Osteoblast (primary cell): ENCODE results near the gene CFAP54. TPM values are rescaled to one million over a fixed set of nuclear protein-coding genes. Genes with fewer than 3 reads are reported as not detected.

Source experiments
- DNase-seq: peaks from one replicate; pipeline ENCODE4 v3.0.0; 2011; ENCODE audit warnings: low spot score, mixed read lengths; ENCODE audit not compliant: insufficient read length; ENCODE audit errors: missing footprints
- H2AFZ ChIP-seq: 2 replicates; pipeline ENCODE4 v1.6.0; 2011; ENCODE audit warnings: mild to moderate bottlenecking, low read length
- H3K27ac ChIP-seq: 2 replicates; pipeline ENCODE4 v1.5.1; 2011; ENCODE audit warnings: mild to moderate bottlenecking, low read depth, low read length, moderate library complexity
- H3K27me3 ChIP-seq: 2 replicates; pipeline ENCODE4 v1.6.0; 2012; ENCODE audit warnings: mild to moderate bottlenecking, control low read depth, inconsistent platforms, low read length, moderate library complexity; ENCODE audit not compliant: insufficient read depth
- H3K36me3 ChIP-seq: 2 replicates; pipeline ENCODE4 v1.5.1; 2011; ENCODE audit warnings: mild to moderate bottlenecking, low read length, control low read depth, moderate library complexity; ENCODE audit not compliant: insufficient read depth
- H3K4me1 ChIP-seq: 2 replicates; pipeline ENCODE4 v1.5.1; 2011; ENCODE audit warnings: mild to moderate bottlenecking, low read length, control low read depth, moderate library complexity; ENCODE audit not compliant: insufficient read depth
- H3K4me2 ChIP-seq: 2 replicates; pipeline ENCODE4 v1.6.0; 2011; ENCODE audit warnings: mild to moderate bottlenecking, low read length; ENCODE audit not compliant: insufficient read depth
- H3K4me3 ChIP-seq: fragments of 200-600 bp; sonication (generic); 3 replicates; pipeline ENCODE4 v1.5.1; 2012; ENCODE audit warnings: mild to moderate bottlenecking, low read length, inconsistent platforms; ENCODE audit not compliant: insufficient read depth
- H3K79me2 ChIP-seq: 2 replicates; pipeline ENCODE4 v1.6.0; 2012; ENCODE audit warnings: mild to moderate bottlenecking, low read length, control low read depth, inconsistent platforms; ENCODE audit not compliant: insufficient read depth
- H3K9me3 ChIP-seq: 2 replicates; pipeline ENCODE4 v1.5.1; 2011; ENCODE audit warnings: low read depth, low read length, control low read depth
- H4K20me1 ChIP-seq: 2 replicates; pipeline ENCODE4 v1.6.0; 2012; ENCODE audit warnings: mild to moderate bottlenecking, low read length, control low read depth; ENCODE audit not compliant: insufficient read depth
- total RNA-seq: library from RNA; depleted of rRNA; stranded (reverse); fragments of >200 nt; gene quantifications from 2 replicates; pipeline ENCODE4 v1.2.3, GENCODE V29; 2012
- TF ChIP-seq, protein P1 (sequence below): IDR thresholded peaks from 2 replicates; pipeline ENCODE4 v1.5.1; 2011; ENCODE audit warnings: mild to moderate bottlenecking, low read depth, low read length, moderate library complexity; ENCODE audit errors: extremely low read depth

The CFAP54 gene
- total RNA-seq, 1 donor = 2.2 TPM

DNA sequence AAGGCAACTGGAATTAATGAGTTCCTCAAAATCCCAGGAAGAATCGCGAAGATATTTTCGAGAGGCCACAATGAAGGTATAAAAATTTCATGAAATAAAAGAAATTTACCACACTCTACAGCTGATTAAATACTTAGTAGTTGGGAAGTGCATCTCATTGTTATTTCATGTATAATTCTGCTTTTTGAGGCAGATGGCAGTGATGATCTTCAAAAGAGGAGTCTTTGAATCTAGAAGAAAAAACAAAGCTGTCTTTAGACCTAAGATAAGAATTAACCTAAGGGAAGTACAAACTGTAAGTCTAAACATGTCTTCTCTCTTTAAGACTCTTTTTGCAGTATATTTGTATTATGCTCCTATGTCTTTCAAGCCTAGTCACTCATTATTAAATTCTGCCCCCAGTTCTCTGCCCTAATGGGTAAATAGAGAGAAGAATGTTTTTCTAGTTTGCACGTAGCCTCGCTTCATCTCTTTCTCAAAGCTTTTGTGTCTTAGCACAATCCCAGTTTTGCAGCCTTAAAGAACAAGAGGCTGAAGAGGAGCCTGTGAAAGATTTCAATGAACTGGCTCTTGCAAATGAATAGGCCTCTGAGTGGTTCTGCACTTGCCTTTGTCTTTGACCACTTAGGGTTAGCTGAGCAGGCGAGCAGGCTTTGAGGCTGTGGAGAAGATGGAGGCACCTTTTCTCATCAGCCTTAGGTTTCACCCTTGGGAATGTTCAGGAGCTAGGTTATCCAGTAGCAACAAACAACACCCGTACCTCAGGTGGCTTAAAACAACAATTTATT lies 32.7 kb downstream of the CFAP54 start:
- H3K4me2 ChIP-seq = no peak overlapping the region
- no peaks in the 10 kb centered on the region for H3K79me2 ChIP-seq
- H3K36me3 ChIP-seq = no peaks in the 10 kb centered on the region
- no peak overlapping the region for H2AFZ ChIP-seq
- H3K9me3 ChIP-seq = no peaks in the 10 kb centered on the region
- no peak for DNase-seq
- H3K4me1 ChIP-seq = no peaks in the 10 kb centered on the region
- H3K27ac ChIP-seq = no peak overlapping the region
- H3K27me3 ChIP-seq = no peaks in the 10 kb centered on the region
- H4K20me1 ChIP-seq = no peaks in the 10 kb centered on the region
- H3K4me3 ChIP-seq = no peak overlapping the region
- TF ChIP-seq, protein P1, sequence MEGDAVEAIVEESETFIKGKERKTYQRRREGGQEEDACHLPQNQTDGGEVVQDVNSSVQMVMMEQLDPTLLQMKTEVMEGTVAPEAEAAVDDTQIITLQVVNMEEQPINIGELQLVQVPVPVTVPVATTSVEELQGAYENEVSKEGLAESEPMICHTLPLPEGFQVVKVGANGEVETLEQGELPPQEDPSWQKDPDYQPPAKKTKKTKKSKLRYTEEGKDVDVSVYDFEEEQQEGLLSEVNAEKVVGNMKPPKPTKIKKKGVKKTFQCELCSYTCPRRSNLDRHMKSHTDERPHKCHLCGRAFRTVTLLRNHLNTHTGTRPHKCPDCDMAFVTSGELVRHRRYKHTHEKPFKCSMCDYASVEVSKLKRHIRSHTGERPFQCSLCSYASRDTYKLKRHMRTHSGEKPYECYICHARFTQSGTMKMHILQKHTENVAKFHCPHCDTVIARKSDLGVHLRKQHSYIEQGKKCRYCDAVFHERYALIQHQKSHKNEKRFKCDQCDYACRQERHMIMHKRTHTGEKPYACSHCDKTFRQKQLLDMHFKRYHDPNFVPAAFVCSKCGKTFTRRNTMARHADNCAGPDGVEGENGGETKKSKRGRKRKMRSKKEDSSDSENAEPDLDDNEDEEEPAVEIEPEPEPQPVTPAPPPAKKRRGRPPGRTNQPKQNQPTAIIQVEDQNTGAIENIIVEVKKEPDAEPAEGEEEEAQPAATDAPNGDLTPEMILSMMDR = no peak

DNA sequence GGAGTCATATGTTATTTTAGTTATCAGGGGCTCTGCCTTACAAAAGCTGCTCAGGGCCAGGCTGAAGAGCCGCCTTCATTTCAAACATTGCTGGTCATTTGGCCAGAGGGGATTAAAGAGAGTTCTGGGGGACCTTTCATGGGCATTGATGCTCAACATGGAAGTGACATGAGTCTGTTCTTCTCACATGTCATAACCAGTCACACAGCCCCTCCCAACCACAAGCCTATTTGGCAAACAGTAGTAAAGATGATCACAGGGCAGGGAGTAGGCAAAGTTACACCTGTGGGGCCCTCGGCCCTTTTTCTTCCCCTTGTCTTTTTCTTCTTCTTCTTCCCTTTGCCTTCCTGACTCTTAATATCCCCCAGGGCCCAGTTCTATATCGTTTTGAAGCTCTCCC lies 33.3 kb downstream of the CFAP54 start:
- Histone ChIP-seq H3K4me2 (no peak overlapping the region), H3K27me3 (no peaks in the 10 kb centered on the region), H3K79me2 (no peaks in the 10 kb centered on the region), H3K9me3 (no peaks in the 10 kb centered on the region), H3K4me1 (no peaks in the 10 kb centered on the region), H2AFZ (no peak overlapping the region), H4K20me1 (no peaks in the 10 kb centered on the region), H3K4me3 (no peak overlapping the region), H3K27ac (no peak overlapping the region), H3K36me3 (no peaks in the 10 kb centered on the region)
- no peak for DNase-seq
- TF ChIP-seq, protein P1 = no peak

DNA sequence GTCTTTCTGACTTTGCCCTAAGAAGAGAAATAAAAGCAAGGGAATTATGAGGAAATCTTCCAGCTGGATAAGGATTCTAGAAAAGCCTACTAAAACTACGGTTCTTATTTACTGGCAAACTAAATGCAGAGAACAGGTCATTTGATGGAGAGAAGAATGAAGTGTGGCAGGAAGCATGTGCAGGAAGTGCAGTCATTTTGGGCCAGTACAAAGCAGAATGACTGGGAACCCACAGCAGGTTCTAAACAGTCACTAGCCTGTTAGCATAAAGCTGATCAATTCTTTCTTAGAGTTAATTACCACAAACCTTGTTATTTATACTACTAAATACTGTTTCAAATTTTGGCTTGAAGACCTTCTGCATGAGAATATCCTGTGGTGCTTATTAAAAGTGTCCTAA lies 36.7 kb downstream of the CFAP54 start:
- Histone ChIP-seq H3K9me3 (no peaks in the 10 kb centered on the region), H3K36me3 (no peaks in the 10 kb centered on the region), H3K27me3 (no peaks in the 10 kb centered on the region), H3K79me2 (no peaks in the 10 kb centered on the region), H2AFZ (no peak overlapping the region), H3K4me3 (no peak overlapping the region), H4K20me1 (no peaks in the 10 kb centered on the region), H3K4me2 (no peak overlapping the region), H3K27ac (no peak overlapping the region), H3K4me1 (no peaks in the 10 kb centered on the region)
- TF ChIP-seq, protein P1 = no peak
- no peak for DNase-seq

DNA sequence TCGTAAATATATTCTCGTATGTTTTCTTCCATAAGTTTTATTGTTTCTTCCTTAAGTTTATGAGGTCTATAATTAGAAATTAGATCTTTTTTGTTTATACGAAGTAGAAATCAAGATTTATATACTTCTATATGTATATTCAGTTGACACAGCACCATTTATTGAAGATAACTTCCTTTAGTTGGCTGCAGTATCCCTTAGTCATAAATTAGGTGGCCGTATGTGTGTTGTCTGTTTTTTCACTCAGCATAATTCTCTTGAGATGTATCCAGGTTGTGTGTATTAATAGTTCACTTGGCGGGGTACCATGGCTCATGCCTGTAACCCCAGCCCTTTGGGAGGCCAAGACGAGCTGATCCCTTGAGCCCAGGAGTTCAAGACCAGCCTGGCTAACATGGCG lies 40.5 kb downstream of the CFAP54 start:
- Histone ChIP-seq H3K4me1 (no peaks in the 10 kb centered on the region), H3K9me3 (no peaks in the 10 kb centered on the region), H4K20me1 (no peaks in the 10 kb centered on the region), H3K4me3 (no peak overlapping the region), H3K27ac (no peak overlapping the region), H3K4me2 (no peak overlapping the region), H3K27me3 (no peaks in the 10 kb centered on the region), H3K36me3 (no peaks in the 10 kb centered on the region), H3K79me2 (no peaks in the 10 kb centered on the region), H2AFZ (no peak overlapping the region)
- TF ChIP-seq, protein P1 = no peak
- no peak for DNase-seq
